Endothelial cell of hepatic sinusoid (primary cell): ENCODE measurements around the gene GGTA1.

Experiments used
- in situ Hi-C: cut with HindIII; loops from 2 replicates; pipeline ENCODE4 v1.10.0; 2017; ENCODE audit warnings: low sequenced_read_pairs

Gene GGTA1

DNA sequence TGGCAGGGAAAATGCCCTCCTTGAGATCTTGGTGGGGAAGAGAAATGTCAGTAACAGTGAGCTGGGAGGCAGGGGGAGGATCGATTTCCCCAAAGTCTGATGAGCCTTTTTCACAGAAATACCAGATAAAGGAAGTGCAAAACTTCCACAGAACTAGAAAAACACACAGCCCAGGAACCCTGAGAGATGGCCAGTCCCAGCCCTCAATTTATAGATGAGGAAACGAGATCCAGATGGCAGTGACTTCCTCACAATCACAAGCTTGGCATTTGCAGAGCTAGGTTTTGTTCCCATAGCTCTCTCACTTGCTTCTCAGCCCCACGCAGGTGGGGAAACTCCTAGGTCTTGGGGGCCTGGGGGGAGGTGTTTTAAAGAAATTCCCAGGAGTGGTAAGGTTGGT is 3.8 kb upstream of the GGTA1 start:
- in situ Hi-C loops: loop anchor here (10.0 kb wide), 1 partner anchor 59 kb away; no protein-coding TSS in a partner anchor

DNA sequence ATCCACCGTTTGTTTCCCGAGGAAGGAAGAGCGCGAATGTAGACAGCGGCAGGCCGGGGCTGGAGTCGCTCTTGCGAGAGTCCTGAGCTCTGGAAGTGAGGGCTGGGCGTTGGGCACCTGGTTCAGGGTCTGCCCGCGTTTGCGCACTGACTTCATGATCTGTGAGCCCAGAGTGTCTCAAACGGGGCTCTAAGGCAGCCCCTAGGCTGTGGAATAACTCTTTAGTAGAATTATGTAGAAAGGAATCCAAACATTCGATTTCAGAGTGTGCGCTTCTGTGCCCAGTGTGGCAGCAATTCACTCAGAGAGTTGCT is 478 bp upstream of the GGTA1 start:
- in situ Hi-C loops: loop anchor here (10.0 kb wide), 1 partner anchor 55 kb away; no protein-coding TSS in a partner anchor

DNA sequence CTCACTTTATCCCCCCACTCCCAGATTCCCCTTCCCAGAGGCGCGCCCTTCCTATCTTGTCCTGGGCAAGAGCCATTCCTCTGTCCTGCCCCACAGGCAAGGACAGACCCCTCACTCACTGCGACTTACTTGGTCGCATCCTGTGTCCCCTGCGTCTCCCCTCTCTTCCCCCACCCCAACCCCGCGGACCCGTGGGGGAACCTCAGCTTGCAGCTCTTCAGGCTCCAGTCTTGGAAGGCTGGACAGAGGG is 542 bp downstream of the GGTA1 start:
- in situ Hi-C loops: no loop called here

DNA sequence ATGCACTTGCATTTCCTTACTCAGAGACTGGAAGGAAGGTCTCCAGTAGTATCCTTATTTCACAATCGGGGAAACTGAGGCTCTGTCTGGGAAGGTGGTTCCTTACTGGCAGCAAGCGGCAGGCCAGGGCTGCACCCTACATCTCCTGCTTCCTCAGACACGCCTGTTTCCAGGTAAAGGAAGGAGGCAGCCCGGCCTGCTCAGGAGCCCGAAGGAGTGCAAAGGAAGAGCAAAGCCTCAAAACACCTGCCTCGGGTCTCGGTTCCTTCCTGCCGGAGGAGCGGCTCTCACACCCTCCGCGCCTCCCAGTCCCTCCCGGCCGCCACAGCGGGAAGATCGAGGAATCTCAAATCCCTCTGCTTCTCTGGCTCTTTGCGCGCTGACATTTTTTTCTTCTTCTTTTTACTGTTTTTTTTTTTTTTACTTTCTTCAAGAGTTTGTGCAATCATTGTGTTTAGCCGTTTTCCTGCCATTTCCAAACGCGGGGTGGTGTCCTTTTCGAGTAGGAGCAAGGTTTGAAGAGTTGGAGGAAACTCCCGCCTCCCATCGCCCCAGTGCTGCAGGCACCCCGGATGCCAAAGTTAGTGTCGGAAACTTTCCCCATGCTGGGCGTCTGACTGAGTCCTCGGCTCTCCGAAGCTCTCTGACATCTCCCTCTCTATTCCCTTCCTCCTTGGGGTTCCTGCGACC is 1.0 kb downstream of the GGTA1 start:
- in situ Hi-C loops: no loop called here

DNA sequence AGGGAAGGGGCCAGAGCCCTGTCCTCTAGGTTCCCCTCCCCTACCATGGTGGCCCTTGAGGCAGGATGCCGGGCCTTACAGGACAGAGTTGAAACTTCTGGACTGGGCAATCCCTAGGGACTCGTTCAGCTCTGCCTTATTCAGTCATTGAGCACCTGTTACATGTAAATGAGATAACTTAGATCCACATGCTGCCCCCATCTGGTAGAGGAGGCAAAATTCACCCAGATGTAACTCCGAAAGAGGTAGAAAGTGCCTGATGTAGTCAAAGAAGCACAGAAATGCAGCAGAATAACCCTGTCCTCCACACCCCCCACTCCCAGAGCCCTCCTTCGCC is 1.5 kb downstream of the GGTA1 start:
- in situ Hi-C loops: no loop called here

DNA sequence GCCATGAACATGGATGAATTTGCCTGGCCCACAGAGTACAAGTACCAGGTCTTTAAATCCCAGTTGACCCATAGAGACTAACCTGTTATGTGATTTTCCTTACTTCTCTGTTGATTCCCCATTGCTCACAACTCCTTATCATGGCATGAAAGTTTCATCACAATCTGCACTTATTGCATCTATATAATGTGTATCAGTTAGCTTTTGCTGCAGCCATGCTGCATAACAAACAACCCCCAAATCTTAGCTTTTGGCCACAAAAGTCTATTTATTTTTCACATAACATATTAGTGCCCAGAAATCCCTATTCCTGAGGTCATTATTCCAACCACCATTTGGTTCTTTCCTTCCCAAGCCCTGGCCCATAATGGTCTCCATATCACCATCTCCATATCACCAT is 3.7 kb downstream of the GGTA1 start:
- in situ Hi-C loops: no loop called here

DNA sequence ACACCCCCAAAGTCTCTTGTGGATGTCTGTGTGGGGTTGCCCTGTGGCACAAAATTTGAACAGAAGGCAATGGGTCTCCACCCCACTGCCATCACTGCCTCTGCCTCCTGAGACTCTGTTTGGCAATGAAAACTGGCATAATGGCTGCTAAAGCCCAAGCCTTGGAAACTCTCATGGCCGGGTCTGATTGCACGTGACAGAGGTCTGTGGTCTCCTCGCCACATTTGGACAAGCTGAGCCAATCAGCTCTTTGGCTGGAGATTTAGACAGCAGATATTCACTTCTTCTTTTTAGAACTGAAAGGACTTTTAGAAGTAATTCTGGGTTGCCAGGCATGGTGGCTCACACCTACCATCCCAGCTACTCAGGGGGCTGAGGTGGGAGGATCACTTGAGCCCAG is 5.5 kb downstream of the GGTA1 start:
- in situ Hi-C loops: no loop called here

DNA sequence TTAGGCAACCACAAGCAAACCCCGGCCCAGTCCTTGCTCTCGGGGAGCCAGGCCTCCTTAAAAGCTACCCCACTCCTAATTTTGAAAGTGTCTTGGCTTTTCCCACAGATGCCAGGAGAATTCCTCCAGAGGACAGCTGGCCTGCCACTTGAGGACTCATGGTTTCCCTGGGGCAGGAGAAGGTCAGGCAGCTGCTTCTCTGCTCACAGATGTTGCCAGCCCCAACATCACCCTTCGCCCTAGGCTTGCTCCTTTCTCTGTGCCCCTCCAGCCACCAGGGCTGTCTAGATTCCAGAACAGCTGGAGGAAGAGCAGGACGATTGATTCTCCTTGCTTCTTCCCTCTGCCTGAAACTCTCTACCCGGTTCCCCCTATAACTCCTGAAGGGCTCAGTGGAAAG is 8.5 kb downstream of the GGTA1 start:
- in situ Hi-C loops: no loop called here

DNA sequence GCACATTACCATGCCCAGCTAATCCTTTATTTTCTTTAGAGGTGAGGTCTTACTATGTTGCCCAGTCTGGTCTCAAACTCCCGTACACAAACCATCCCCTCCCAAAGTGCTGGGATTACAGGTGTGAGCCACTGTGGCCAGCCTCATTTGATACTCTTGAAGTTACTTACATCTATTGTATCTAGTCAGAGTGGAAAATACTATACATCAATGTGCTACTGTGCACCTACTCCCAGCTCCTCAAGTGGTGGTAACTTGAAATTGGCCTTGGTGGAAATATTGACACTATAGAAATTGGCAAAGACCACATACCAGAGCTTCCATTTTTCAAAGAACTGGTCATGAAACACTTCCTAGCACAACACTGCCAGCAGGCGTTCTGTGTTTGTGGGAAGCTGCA is 10.3 kb downstream of the GGTA1 start:
- in situ Hi-C loops: no loop called here

DNA sequence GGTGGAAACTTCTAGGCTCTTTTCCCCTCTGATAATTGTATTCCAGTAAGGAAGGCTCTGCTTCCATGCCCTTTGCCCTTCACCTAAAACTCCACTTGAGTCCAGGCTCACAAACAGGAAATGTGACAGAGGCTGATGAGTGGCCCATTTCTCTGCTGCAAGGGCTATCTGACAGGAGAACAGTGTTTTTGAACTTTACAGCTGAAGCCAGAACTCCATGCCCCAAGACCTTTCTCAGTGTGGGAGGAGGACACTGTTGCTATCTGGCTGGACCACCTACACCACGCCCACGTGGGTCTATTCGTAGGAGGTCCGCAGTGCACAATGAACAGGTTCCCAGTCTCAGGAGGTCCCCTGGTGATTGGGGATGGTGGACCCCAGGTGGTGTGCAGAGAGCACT is 13.6 kb downstream of the GGTA1 start:
- in situ Hi-C loops: no loop called here

DNA sequence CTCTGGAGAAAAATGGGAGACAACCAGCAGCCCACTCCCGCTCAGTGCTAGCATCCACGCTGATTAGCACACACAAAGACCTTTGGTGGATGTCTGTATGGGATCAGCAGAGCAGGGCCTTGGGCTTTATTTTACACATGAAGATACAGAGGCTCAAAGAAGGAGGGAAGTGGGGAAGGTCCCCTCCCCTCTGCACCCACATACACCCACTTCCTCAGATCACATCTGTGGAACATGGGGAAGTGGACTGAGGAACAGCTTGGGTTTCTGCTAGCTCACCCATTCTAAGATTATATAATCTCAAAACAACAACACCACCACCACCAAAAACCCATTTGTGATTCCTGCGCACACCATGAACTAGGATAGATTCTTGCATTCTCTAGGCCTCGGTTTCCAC is 14.0 kb downstream of the GGTA1 start:
- in situ Hi-C loops: no loop called here

DNA sequence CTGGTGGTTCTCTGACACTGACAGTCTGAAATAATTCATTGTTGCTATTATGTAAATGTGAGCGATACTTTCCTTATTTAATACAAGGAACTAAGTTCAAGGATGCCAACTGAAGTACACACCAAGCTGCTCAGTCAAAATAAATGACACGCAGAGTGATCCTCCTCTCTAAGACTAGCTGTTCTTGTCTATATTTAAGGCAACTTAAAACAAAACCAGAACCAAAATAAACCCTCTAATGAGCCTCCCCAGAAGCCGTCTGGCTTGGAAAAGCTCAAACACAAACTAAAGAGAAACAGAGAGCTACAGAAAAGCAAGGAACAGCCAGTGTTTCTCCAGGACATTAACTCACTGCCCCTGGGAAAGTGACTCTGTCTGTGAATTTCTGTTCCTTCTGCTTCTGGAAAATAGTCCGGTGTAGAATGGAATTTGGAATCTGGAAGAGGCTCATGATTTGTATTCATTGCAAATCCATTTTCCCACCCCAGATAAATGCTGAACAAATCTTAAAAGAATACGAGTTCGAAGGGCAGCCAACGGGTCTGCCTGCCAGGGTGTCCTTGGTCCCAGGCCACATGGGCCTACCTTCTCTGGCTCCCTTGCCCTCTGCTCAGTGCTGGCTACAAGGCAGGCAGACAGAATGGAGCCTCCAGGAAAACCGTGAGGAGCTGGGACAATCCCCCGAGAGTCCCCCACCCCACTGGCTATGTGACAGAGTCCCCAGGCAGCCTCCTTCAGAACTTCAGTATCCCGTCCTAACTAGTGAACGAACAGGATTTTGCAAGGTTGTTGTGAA is 14.8 kb downstream of the GGTA1 start:
- in situ Hi-C loops: no loop called here

DNA sequence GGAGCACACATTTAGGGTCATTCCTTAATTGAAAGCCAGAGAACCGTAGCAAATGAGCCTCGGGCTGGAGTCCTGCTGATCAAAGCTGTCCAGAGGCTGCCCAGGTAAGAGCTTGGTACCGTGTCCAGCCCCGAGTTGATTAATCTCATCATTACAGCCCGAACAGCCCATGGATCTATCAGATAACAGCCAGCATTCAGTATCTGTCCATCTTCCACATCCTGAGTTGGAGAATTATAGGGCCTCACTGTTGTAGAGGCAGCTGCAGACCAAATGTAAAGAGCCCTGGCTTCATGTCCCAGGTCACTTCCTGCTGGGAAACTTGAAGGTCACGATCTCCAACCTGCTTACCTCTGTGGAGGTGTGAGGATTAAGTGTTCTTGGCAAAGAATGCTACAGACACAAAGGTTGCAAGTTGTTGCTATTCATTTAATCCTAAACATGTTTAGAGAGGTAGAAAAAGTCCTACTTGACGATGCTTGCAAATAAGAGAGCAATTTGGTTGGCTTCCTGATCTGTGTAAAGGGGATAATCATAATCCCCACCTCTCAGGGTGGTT is 16.1 kb downstream of the GGTA1 start:
- in situ Hi-C loops: no loop called here

DNA sequence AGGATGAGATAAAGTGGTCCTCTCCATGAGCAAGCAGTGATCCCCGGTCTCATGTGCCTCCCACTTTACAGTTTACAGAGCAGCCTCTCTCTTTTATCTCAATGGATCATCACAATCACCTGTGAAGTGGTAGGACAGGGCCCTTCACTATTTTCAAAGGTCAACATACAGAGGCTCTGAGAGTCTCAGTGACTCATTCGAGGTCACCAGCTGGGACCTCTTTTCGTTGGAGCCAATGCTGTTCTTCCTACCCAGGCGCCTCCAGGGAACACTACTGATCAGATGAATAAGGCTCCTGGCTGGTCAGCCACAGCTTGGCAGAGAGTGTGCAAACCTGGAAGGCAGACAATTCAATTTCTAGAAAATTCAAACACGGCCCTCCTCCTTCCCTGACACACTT is 16.6 kb downstream of the GGTA1 start:
- in situ Hi-C loops: no loop called here

DNA sequence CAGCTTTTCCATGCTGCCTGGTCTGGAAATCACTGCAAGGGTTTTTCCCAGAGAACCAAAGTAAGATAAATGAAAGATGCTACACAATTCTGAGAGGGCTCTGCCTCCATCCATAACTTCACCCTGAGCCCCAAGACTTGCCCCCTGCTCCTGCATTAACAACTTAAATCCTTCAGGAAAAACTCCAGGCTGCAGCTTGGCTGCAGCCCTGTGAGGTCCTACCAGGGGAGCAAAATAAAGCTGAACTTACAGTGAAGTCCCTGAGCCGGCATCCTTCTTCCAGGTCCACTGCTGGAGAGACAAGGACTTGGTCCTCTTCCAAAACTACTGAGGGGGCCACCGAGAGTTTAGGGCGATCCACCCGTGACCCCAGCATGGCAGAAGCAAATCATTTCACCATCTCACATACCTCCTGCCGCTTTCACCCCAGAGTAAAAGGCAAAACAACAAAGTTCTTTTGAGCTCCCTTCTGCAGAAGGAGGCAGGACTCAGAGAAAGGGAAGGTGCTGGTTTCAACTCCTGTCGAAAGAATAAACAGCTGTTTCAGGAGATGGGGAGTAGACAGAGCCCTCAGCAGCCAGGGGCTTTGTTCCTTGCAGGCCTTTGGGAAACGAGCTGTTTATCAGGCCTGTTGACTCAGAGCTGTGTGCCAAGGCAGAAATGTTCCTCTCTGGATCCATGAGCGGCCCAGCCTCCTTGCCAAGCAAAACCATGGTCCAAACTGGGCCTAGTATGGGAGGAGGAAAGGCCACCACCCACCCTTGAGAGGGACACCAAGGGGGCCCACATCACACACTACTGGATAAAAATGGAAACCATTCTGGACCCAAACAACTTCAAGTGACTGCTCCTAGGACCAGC is 20.6 kb downstream of the GGTA1 start:
- in situ Hi-C loops: no loop called here

DNA sequence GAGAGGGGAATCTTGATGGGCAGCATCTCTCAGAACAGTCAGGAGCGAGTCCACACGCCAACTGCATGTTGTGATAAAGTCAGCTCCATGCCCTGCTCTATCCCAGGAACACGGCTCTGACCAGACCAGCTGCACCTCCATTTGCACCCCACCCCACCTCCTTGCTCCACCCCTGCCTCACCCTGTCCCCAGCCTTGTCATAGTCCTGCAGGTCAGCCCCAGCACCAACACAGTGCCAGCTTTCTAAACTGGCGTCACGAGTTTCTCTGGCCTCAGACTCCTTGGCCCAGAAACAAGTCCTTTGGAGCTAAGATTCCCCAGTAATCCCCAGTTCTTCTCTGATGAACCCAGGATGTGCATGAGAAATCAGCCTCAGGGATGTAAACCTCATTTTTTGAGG is 23.5 kb downstream of the GGTA1 start:
- in situ Hi-C loops: no loop called here

DNA sequence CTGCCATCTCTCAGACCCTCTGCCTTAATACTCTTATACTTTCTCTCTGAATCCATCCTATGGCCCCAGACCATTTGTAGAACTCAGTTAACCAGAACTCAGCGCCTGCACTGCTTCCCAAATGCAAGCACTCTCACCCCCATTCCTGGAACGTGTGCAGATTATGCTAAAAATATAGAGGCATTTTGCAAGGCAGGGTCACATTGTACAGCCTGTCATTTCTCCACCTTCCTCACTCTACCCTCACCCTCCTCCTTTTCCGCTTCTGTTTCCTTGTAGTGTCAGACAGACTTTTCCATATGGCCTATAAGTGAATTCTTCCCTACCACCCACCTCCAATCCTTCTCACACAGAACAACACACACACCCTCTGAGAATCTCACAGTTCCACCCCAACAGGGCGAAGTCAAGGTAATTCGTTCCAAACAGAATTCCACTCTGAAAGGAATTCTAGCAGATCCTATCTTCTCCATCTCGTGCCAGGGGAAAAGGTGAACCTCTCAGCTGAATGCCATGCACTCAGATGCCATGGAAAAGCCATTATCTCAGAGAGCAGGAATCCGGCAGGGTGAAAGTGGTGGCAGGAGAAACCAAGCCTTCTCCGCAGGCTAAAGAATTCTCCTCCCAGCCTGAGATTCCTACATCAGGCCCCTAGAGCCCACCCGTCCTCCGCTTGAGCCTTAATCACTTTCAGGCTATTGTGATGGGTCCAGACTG is 25.3 kb downstream of the GGTA1 start:
- in situ Hi-C loops: no loop called here

DNA sequence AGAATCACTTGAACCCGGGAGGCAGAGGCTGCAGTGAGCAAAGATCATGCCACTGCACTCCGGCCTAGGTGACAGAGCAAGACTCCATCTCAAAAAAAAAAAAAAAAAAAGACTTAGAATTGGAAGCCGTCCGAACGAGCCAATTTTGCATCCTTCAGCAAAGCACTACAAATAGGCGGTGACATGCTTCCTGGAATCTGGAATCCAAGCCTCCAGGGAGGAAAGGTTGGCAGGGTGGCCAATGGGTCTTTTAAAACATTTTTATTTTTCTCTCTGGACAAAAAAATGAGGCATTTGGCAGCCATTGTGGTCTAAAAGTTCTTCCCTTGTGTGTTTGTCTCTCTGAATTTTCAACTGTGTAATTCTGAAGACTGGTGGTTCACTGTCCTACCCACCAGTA is 26.4 kb downstream of the GGTA1 start:
- in situ Hi-C loops: no loop called here

DNA sequence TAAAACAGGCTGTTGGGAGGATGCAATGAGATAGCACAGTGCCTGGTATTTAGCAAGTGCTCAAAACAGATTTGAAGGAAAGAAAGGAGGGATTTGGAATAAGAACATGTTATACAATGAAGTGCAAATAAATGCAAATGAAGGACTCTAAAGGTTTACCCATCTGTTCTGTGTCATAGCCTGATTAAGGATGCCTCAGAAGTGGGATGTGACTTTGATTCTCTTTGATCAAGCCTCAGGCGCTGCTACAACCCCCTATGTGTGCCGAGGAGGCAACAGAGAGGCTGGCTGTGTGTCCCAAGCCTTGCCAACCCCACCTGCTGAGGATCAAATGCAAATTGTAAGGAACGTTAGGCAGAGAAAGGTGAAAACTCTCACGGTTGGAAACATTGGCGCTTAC is 27.2 kb downstream of the GGTA1 start:
- in situ Hi-C loops: no loop called here

DNA sequence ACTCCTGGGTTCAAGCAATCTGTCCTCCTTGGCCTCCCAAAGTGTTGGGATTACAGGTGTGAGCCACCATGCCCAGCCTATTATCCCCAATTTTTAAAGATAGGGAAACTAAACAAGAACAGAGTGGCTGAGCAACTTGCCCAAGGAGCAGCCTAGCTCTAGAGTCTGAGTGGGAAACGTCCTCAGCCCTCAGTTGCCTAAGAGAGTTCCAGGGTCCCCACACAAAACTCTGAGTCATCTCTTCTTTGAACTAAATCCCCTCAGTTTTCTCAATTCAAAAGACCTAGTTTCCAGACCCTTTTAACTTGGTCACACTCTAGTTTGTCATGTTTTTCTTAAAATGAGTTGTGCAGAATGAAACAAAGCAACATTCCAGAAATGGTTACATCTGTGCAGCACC is 33.5 kb downstream of the GGTA1 start:
- in situ Hi-C loops: no loop called here

DNA sequence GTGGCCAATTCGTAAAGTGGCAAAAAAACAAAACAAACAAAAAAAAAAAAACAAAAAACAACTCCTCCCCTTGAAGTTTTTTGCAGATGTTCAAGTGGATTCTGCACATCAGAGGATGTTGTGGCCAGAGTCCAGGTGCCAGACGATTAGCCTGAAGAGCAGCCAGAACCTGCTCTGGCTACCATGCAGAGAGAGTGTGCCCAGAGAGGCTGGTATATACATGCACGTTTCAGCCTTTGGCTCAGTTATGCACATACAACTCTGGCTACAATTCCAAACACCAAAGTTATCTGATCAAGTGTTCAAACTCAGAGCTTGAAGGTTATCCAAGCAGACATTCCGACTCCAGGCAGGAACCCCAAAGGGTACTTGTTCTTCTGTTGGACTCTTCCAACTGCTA is 34.7 kb downstream of the GGTA1 start:
- in situ Hi-C loops: no loop called here
